ENCODE measurements around the gene PEX13. TPM values are rescaled to one million over a fixed set of nuclear protein-coding genes. Genes with fewer than 3 reads are reported as not detected.
"Not testable (repeated sequence)": the region's sequence is repeated elsewhere in the genome, so short reads cannot be mapped to it uniquely, and the experiment has no call there.

PEX13 gene
- total and polyA plus RNA-seq, 7 donors, result 12.0 to 61.6 (median 19.1) TPM

DNA sequence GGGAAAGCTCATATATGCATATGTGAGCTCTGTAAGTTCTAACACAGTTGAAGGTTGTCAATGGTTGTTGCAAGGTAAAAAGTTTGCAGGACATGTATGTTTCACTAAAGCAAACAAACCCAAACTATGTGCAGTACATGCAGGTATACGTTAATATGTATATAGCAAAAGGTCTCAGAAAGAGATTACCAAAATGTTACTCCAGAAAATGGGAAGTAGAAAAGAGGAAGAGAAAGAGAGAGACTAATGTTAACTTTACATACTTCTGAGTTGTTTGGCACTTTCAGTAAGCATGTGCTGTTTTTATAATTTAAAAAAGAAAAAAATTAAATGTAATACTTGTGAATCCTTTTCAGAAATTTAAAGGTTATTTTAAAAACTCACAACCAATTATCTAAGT, 32.8 kb upstream of the PEX13 start:
- intact Hi-C loops (cut with DNase I), result no loop called here
- H3K27me3 ChIP-seq, result no peaks in the 10 kb centered on the region
- H3K4me1 ChIP-seq, result no peaks in the 10 kb centered on the region
- no peak overlapping the region for H3K4me3 ChIP-seq
- WGBS, 2 donors, result 60 to 64% methylated on average over 1 of the region's 1 CpG
- H3K36me3 ChIP-seq, result no peaks in the 10 kb centered on the region
- TF ChIP-seq EP300 (IDR thresholded peaks at IDR 0.05) (no peak), POLR2AphosphoS5 (IDR thresholded peaks at IDR 0.05) (no peak), POLR2A (IDR thresholded peaks at IDR 0.05) (no peak)
- TF ChIP-seq, protein P1, sequence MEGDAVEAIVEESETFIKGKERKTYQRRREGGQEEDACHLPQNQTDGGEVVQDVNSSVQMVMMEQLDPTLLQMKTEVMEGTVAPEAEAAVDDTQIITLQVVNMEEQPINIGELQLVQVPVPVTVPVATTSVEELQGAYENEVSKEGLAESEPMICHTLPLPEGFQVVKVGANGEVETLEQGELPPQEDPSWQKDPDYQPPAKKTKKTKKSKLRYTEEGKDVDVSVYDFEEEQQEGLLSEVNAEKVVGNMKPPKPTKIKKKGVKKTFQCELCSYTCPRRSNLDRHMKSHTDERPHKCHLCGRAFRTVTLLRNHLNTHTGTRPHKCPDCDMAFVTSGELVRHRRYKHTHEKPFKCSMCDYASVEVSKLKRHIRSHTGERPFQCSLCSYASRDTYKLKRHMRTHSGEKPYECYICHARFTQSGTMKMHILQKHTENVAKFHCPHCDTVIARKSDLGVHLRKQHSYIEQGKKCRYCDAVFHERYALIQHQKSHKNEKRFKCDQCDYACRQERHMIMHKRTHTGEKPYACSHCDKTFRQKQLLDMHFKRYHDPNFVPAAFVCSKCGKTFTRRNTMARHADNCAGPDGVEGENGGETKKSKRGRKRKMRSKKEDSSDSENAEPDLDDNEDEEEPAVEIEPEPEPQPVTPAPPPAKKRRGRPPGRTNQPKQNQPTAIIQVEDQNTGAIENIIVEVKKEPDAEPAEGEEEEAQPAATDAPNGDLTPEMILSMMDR (IDR thresholded peaks at IDR 0.05), result no peak
- no peak overlapping the region for H3K27ac ChIP-seq
- H3K9me3 ChIP-seq, result no peaks in the 10 kb centered on the region
- DNase-seq, result no peak

DNA sequence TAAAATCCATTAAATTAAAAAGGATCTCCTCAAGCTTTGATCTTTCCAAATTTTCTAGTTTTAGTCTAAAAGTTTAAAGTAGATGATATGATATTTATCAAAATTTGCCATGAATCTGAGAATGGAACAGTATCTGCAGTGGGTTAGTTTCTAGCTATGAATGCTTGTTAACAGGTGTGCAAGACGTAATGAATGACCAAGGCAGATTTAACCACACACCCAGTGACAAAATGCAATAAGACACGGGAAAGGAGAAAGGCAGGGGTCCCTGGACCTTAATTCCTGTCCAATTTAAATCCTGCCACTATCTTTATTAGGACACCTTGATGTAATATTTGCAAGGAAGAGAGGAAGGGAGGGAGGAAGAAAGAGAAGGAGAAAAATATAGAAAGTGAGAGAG, 30.5 kb upstream of the PEX13 start:
- TF ChIP-seq POLR2AphosphoS5 (IDR thresholded peaks at IDR 0.05) (no peak), POLR2A (IDR thresholded peaks at IDR 0.05) (no peak), EP300 (IDR thresholded peaks at IDR 0.05) (no peak)
- TF ChIP-seq, protein P1 (IDR thresholded peaks at IDR 0.05), result no peak
- Histone ChIP-seq H3K36me3 (peaks cover 0 to 1% (median 0%) of the 10 kb centered on the region in 4 donors), H3K4me3 (no peak overlapping the region), H3K27me3 (no peaks in the 10 kb centered on the region), H3K9me3 (peaks cover 0 to 6% (median 1%) of the 10 kb centered on the region in 4 donors), H3K27ac (no peak overlapping the region), H3K4me1 (no peaks in the 10 kb centered on the region)
- WGBS, 2 donors, result 75 to 89% methylated on average over 2 of the region's 2 CpGs
- intact Hi-C loops (cut with DNase I), result no loop called here
- no peak for DNase-seq

DNA sequence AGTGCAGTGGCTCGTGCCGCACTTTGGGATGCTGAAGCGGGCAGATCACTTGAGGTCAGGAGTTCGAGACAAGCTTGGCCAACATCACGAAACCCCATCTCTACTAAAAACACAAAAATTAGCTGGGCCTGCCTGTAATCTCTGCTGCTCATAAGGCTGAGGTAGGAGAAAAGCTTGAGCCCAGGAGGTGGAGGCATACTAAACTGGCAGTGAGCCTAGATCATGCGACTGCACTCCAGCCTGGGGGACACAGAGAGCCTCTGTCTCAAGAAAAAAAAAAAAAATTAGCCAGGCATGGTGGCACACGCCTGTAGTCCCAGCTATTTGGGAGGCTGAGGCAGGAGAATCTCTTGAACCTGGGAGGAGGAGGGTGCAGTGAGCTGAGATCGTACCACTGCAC, 29.9 kb upstream of the PEX13 start:
- H3K9me3 ChIP-seq; H3K27ac ChIP-seq; H3K27me3 ChIP-seq; intact Hi-C loops (cut with DNase I); H3K4me1 ChIP-seq; H3K4me3 ChIP-seq; H3K36me3 ChIP-seq; DNase-seq: not testable (repeated sequence)
- 90 to 93% methylated on average over 8 of the region's 8 CpGs for WGBS, 2 donors

DNA sequence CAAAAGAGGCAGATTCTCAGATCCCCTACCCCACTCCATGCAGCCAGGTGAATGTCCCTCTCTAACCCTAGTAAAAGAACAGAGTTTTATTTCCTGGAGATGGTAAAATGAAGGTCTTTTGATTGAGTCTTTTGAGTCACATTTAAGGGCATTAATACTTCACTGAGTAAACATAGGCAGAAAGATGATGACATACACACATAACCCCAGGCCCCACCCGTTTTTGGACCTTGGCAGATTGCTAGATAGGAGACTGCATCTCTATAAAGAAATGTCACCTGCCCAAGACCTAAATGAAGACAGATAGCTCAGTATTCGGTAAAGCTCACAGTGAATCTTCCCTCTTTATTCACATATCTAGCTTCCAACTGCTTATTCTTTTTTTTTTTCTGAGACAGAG, 28.3 kb upstream of the PEX13 start:
- TF ChIP-seq, protein P1 (IDR thresholded peaks at IDR 0.05), result no peak
- TF ChIP-seq POLR2A (IDR thresholded peaks at IDR 0.05) (no peak), EP300 (IDR thresholded peaks at IDR 0.05) (no peak), POLR2AphosphoS5 (IDR thresholded peaks at IDR 0.05) (no peak)
- WGBS, 2 donors, result 21 to 71% methylated on average over 2 of the region's 2 CpGs
- Histone ChIP-seq H3K4me1 (no peaks in the 10 kb centered on the region), H3K9me3 (peaks cover 0 to 6% (median 1%) of the 10 kb centered on the region in 4 donors), H3K4me3 (no peak overlapping the region), H3K27me3 (no peaks in the 10 kb centered on the region), H3K27ac (no peak overlapping the region), H3K36me3 (peaks cover 0 to 4% (median 0%) of the 10 kb centered on the region in 4 donors)
- intact Hi-C loops (cut with DNase I), result no loop called here
- no peak for DNase-seq

DNA sequence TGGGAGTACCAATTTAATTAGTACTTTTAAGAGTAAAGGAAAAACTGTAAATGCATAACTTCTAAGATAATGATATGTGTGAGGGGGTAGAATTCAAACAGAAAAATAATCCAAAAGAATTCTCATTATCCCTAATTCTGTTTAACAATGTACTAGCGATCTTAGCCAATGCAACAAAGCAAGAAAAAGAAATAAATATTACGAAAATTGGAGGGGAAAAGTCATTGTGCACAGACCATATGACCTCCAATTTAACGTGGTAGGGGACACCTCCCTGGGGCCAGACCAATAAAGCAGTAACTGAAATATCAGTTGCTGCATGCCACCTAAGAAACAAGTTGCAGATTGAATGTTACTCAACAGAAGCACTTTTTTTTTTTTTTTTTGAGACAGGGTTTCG, 25.9 kb upstream of the PEX13 start:
- no peak overlapping the region for H3K27ac ChIP-seq
- no peak overlapping the region for H3K4me3 ChIP-seq
- H3K4me1 ChIP-seq, result no peaks in the 10 kb centered on the region
- H3K36me3 ChIP-seq, result peaks cover 0 to 4% (median 0%) of the 10 kb centered on the region in 4 donors
- DNase-seq, result no peak
- no peaks in the 10 kb centered on the region for H3K27me3 ChIP-seq
- 95% methylated on average over 4 of the region's 4 CpGs for WGBS, 2 donors
- H3K9me3 ChIP-seq, result peaks cover 0 to 6% (median 1%) of the 10 kb centered on the region in 4 donors
- intact Hi-C loops (cut with DNase I), result loop anchor here (10.0 kb wide), 1 partner anchor 197 kb away; no protein-coding TSS in a partner anchor
- TF ChIP-seq POLR2AphosphoS5 (IDR thresholded peaks at IDR 0.05), result no peak
- TF ChIP-seq POLR2A (IDR thresholded peaks at IDR 0.05), result no peak
- TF ChIP-seq EP300 (IDR thresholded peaks at IDR 0.05), result no peak
- TF ChIP-seq, protein P1 (IDR thresholded peaks at IDR 0.05), result no peak

All from sigmoid colon (tissue), 7 donors.